Panc1 (cell line): ENCODE measurements around the gene TTLL5. TPM values are rescaled to one million over a fixed set of nuclear protein-coding genes. Genes with fewer than 3 reads are reported as not detected.

Source experiments
- ATAC-seq: fragments of 200-7000 bp; cut with Tn5 transposase; 2 replicates; pipeline ENCODE4 v1.9.1; 2020; ENCODE audit warnings: mild to moderate bottlenecking, moderate library complexity
- BruUV-seq: library from RNA; stranded (reverse); fragments of 400-500 nt; replicated peaks from 2 replicates; lab custom pipeline; 2021; lab: Mats Ljungman, UMichigan
- CTCF ChIA-PET: fragments of 300-600 bp; sonication (Branson Sonifier 250); formaldehyde crosslinking; loops from one replicate; lab custom pipeline; 2022; ENCODE audit warnings: antibody characterized with exemption; lab: Charles Lee
- POLR2A ChIA-PET: fragments of 300-600 bp; sonication (Branson Sonifier 250); formaldehyde crosslinking; loops from one replicate; lab custom pipeline; 2022; ENCODE audit warnings: antibody characterized with exemption; lab: Charles Lee
- DNase-seq: peaks from one replicate; pipeline ENCODE4 v3.0.0-alpha.2; 2010; ENCODE audit warnings: low read depth, low spot score
- H3K27ac ChIP-seq: 2 replicates; pipeline ENCODE4 v1.5.1; 2011; ENCODE audit warnings: mild to moderate bottlenecking, low read length, inconsistent platforms
- H3K27me3 ChIP-seq: fragments of 200-500 bp; sonication (Bioruptor generic); 2 replicates; pipeline ENCODE4 v1.6.0; 2014; ENCODE audit warnings: low read length, inconsistent platforms; ENCODE audit not compliant: control insufficient read depth, insufficient read depth
- H3K36me3 ChIP-seq: fragments of 200-500 bp; sonication (Bioruptor generic); 2 replicates; pipeline ENCODE4 v1.5.1; 2014; ENCODE audit warnings: inconsistent platforms, mild to moderate bottlenecking, low read length, moderate library complexity; ENCODE audit not compliant: control insufficient read depth, insufficient read depth
- H3K4me1 ChIP-seq: 2 replicates; pipeline ENCODE4 v1.5.1; 2011; ENCODE audit warnings: inconsistent platforms, mild to moderate bottlenecking, low read length, moderate library complexity; ENCODE audit not compliant: control insufficient read depth, insufficient read depth
- H3K4me3 ChIP-seq, 2 experiments: 2 replicates each; pipeline ENCODE4 v1.5.1; 2011 to 2012; ENCODE audit warnings: low read depth in 2 of 2, low read length in 2 of 2, mild to moderate bottlenecking in 2 of 2, inconsistent platforms in 1 of 2, moderate library complexity in 1 of 2
- H3K9me3 ChIP-seq: fragments of 200-500 bp; sonication (Bioruptor generic); 2 replicates; pipeline ENCODE4 v1.5.1; 2014; ENCODE audit warnings: low read depth, mild to moderate bottlenecking, inconsistent platforms, low read length, moderate library complexity; ENCODE audit not compliant: control insufficient read depth, insufficient read depth
- CTCF ChIP-seq: fragments of 450-650 bp; IDR thresholded peaks from 2 replicates; pipeline ENCODE4 v1.5.1; 2017; ENCODE audit warnings: mild to moderate bottlenecking
- POLR2AphosphoS5 ChIP-seq: IDR thresholded peaks from 2 replicates; pipeline ENCODE4 v1.6.1; 2012; ENCODE audit warnings: mild to moderate bottlenecking, low read depth, low read length, moderate library complexity
- REST ChIP-seq, 2 experiments: IDR thresholded peaks; 2 replicates each; pipeline ENCODE4 v1.6.1; 2011 to 2012; ENCODE audit warnings: low read depth in 2 of 2, control low read depth in 1 of 2, low read length in 1 of 2, mild to moderate bottlenecking in 1 of 2, moderate library complexity in 1 of 2; ENCODE audit not compliant: insufficient read depth in 1 of 2
- SIN3A ChIP-seq: IDR thresholded peaks from 2 replicates; pipeline ENCODE4 v1.6.1; 2012; ENCODE audit warnings: low read depth, mild to moderate bottlenecking, low read length, moderate library complexity, borderline replicate concordance; ENCODE audit not compliant: insufficient read depth
- TCF7L2 ChIP-seq: IDR thresholded peaks from 2 replicates; pipeline ENCODE4 v1.6.1; 2011; ENCODE audit warnings: mild to moderate bottlenecking, low read depth, low read length, inconsistent platforms
- in situ Hi-C: cut with HindIII; loops from 2 replicates; pipeline ENCODE4 v1.10.0; 2016; ENCODE audit warnings: low sequenced_read_pairs, low pct_unique_long_range_greater_than_20kb
- intact Hi-C: fragments of 100-400 bp; cut with micrococcal nuclease; formaldehyde crosslinking; loops from one replicate; pipeline ENCODE4 v1.10.0; 2022; ENCODE audit not compliant: unreplicated experiment
- total RNA-seq: library from RNA; stranded (reverse); gene quantifications from one replicate; pipeline ENCODE4 v1.2.1, GENCODE V29; 2021; ENCODE audit not compliant: unreplicated experiment

The TTLL5 gene
- total RNA-seq, 1 experiment from 2014 or later: 23.5 TPM

GRCh38 chr14:75906228-75906627 is 245.2 kb downstream of the TTLL5 start:
- no peak overlapping the region for H3K27ac ChIP-seq
- H3K27me3 ChIP-seq: no peaks in the 10 kb centered on the region
- ChIA-PET POLR2A (interaction anchor here (0.5 kb wide), 1 partner anchor 114 kb away, joined by 3 read pairs; no protein-coding TSS in a partner anchor), CTCF (interaction anchor here (0.7 to 1.1 kb wide), 5 partner anchors 25 to 197 kb away, joined by 3 to 8 read pairs (median 4); no protein-coding TSS in a partner anchor)
- H3K36me3 ChIP-seq: no peaks in the 10 kb centered on the region
- in situ Hi-C loops: no loop called here
- no peaks in the 10 kb centered on the region for H3K4me1 ChIP-seq
- intact Hi-C loops: loop anchor here (5.0 to 10.0 kb wide), 2 partner anchors 76 to 191 kb away; partner anchors contain the start of gene TGFB3
- ATAC-seq: no peak
- DNase-seq: no peak
- BruUV-seq: no TSS peak
- H3K4me3 ChIP-seq: no peak overlapping the region
- TF ChIP-seq REST (IDR thresholded peaks at IDR 0.05; ENCODE audit: insufficient read depth in 1 of 2, low read depth in 2 of 2, low read length in 1 of 2): no peak
- no peak for TF ChIP-seq POLR2AphosphoS5
- TF ChIP-seq SIN3A: no peak
- no peak for TF ChIP-seq CTCF
- no peak for TF ChIP-seq TCF7L2
- H3K9me3 ChIP-seq: no peaks in the 10 kb centered on the region

GRCh38 chr14:75906680-75907280 is 245.7 kb downstream of the TTLL5 start:
- intact Hi-C loops (loop anchor here (5.0 to 10.0 kb wide), 2 partner anchors 76 to 192 kb away; partner anchors contain the start of gene TGFB3), in situ Hi-C loops (no loop called here)
- ATAC-seq: no peak

More at GRCh38 chr14:75906680-75907280, 245.7 kb downstream of the TTLL5 start:
- no peaks in the 10 kb centered on the region for H3K27me3 ChIP-seq
- no TSS peak for BruUV-seq
- no peak overlapping the region for H3K4me3 ChIP-seq
- H3K4me1 ChIP-seq: no peaks in the 10 kb centered on the region
- ChIA-PET POLR2A (interaction anchor here (0.5 kb wide), 1 partner anchor 114 kb away, joined by 3 read pairs; no protein-coding TSS in a partner anchor), CTCF (interaction anchor here (0.5 to 1.1 kb wide), 6 partner anchors 17 to 198 kb away, joined by 3 to 8 read pairs (median 4); no protein-coding TSS in a partner anchor)
- H3K27ac ChIP-seq: no peak overlapping the region
- H3K36me3 ChIP-seq: no peaks in the 10 kb centered on the region
- DNase-seq: peak; percentile 18
- no peaks in the 10 kb centered on the region for H3K9me3 ChIP-seq
- peak; percentile 76; the same call in 1 of the 2 replicates for TF ChIP-seq CTCF
- no peak for TF ChIP-seq POLR2AphosphoS5
- no peak for TF ChIP-seq REST (IDR thresholded peaks at IDR 0.05; ENCODE audit: insufficient read depth in 1 of 2, low read depth in 2 of 2, low read length in 1 of 2)
